Endothelial cell (in vitro differentiated cells): ENCODE measurements around the gene DNAAF8. TPM values are rescaled to one million over a fixed set of nuclear protein-coding genes. Genes with fewer than 3 reads are reported as not detected.

ENCODE experiments used
- DNase-seq: peaks from one replicate; pipeline ENCODE4 v3.0.0; 2021; ENCODE audit warnings: low spot score
- H3K27ac Mint-ChIP-seq: one replicate; pipeline ENCODE4 v1.8.0; 2021; ENCODE audit warnings: mixed read lengths, inconsistent platforms; ENCODE audit not compliant: unreplicated experiment
- H3K27me3 Mint-ChIP-seq: one replicate; pipeline ENCODE4 v1.8.0; 2021; ENCODE audit warnings: mild to moderate bottlenecking, moderate library complexity, mixed read lengths, inconsistent platforms; ENCODE audit not compliant: unreplicated experiment
- H3K36me3 Mint-ChIP-seq: one replicate; pipeline ENCODE4 v1.8.0; 2021; ENCODE audit warnings: mild to moderate bottlenecking, low read depth, mixed read lengths, inconsistent platforms; ENCODE audit not compliant: unreplicated experiment
- H3K4me1 Mint-ChIP-seq: one replicate; pipeline ENCODE4 v1.8.0; 2021; ENCODE audit warnings: mild to moderate bottlenecking, mixed read lengths, inconsistent platforms; ENCODE audit not compliant: unreplicated experiment
- H3K4me3 Mint-ChIP-seq: one replicate; pipeline ENCODE4 v1.8.0; 2021; ENCODE audit warnings: mild to moderate bottlenecking, mixed read lengths, inconsistent platforms; ENCODE audit not compliant: unreplicated experiment
- H3K9me3 Mint-ChIP-seq: one replicate; pipeline ENCODE4 v1.8.0; 2021; ENCODE audit warnings: mixed read lengths, inconsistent platforms; ENCODE audit not compliant: unreplicated experiment
- CTCF ChIP-seq: fragments of 200-600 bp; sonication (generic); IDR thresholded peaks from one replicate; pipeline ENCODE4 v1.5.0; 2021; ENCODE audit warnings: antibody characterized with exemption; ENCODE audit not compliant: unreplicated experiment
- total RNA-seq: library from RNA; stranded (reverse); fragmentation: NEBNext Ultra II Directional; extraction: Animal tissue kit (Norgen Biotek cat#: 25700); gene quantifications from one replicate; pipeline ENCODE4 v1.2.1, GENCODE V29; 2021; ENCODE audit not compliant: unreplicated experiment

The DNAAF8 gene
- total RNA-seq, 1 donor from 2014 or later = 0.18 TPM

DNA sequence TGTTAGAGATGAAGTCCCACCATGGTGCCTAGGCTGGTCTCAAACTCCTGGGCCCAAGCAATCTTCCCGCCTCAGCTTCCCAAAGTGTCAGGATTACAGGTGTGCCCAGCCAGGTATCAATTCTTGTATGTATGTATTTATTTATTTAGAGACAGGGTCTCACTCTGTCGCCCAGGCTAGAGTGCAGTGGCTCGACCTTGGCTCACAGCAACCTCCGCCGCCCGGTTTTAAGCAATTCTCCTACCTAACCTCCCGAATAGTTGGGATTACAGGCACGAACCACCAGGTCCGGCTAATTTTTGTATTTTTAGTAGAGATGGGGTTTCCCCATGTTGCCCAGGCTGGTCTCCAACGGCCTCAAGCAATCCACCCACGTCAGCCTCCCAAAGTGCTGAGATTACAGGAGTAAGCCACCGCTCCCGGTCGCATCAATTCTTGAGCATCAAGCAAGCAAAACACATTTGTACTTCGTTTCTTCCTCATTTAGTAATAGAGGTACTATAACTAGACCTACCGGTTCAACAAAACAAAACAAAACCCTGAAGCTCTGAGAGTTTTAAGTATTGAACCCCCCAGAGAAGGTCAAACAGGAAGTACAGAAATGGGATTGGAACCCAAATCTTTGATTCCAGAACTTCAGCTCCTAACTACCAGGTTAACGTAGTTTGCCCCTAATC is 33.7 kb downstream of the DNAAF8 start:
- H3K4me3 Mint-ChIP-seq = peak overlapping the region; percentile 88
- H3K9me3 Mint-ChIP-seq = no peaks in the 10 kb centered on the region
- TF ChIP-seq CTCF = no peak
- peak overlapping the region; percentile 94 for H3K27ac Mint-ChIP-seq
- peaks cover 15% of the 10 kb centered on the region for H3K4me1 Mint-ChIP-seq
- H3K27me3 Mint-ChIP-seq = peaks cover 6% of the 10 kb centered on the region
- no peak for DNase-seq
- peaks cover 13% of the 10 kb centered on the region for H3K36me3 Mint-ChIP-seq

DNA sequence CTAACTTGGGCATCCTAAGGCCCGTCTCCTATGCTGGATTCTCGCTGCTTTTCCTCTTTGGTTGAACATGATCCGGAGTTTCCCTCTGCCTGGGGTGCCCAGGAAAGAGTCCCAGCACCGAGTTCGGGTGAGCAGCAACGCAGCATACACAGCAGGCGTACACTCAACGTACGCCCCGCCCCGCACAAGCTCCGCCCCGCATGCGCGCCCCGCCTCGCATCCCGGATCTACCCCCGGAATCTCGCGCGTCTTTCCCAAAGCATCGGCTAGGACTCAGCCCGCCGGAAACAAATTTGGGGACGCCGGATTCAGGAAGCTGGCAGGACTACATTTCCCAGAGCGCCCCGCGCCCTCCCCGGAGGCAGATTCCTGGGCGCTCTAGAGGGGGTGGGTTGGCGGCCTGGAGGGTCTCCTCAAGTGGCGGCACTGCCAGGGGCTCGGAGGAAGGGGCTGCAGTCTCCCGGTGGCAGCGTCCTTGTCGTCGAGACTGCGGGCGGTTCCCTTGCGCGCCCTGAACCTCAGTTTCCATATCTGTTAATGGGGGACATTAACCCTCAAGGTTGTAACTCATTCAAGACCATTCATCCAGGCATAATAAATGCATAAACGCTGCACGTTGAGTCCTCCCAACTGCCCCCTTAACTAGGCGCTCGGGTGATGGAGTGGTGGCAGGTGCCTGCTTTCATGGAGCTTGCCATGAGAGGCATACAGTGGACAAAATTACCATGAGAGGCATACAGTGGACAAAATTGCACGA is 34.4 kb downstream of the DNAAF8 start:
- TF ChIP-seq CTCF = no peak
- peaks cover 7% of the 10 kb centered on the region for H3K36me3 Mint-ChIP-seq
- H3K27ac Mint-ChIP-seq = peak overlapping the region; percentile 94
- peaks cover 6% of the 10 kb centered on the region for H3K27me3 Mint-ChIP-seq
- peaks cover 15% of the 10 kb centered on the region for H3K4me1 Mint-ChIP-seq
- H3K4me3 Mint-ChIP-seq = peak overlapping the region; percentile 88
- no peaks in the 10 kb centered on the region for H3K9me3 Mint-ChIP-seq
- DNase-seq = peak; percentile 100

- Mint-ChIP-seq H3K4me1 (peaks cover 15% of the 10 kb centered on the region), H3K27ac (no peak overlapping the region), H3K9me3 (no peaks in the 10 kb centered on the region), H3K36me3 (peaks cover 4% of the 10 kb centered on the region), H3K4me3 (peak overlapping the region; percentile 88), H3K27me3 (peaks cover 7% of the 10 kb centered on the region)
- no peak for TF ChIP-seq CTCF
- no peak for DNase-seq
These were observed 34.9 kb downstream of the DNAAF8 start for GRCh38 chr16:4769306-4769638.

- peaks cover 1% of the 10 kb centered on the region for H3K27me3 Mint-ChIP-seq
- TF ChIP-seq CTCF = no peak
- peaks cover 7% of the 10 kb centered on the region for H3K4me1 Mint-ChIP-seq
- no peak for DNase-seq
- peaks cover 4% of the 10 kb centered on the region for H3K36me3 Mint-ChIP-seq
- no peak overlapping the region for H3K4me3 Mint-ChIP-seq
- no peak overlapping the region for H3K27ac Mint-ChIP-seq
- H3K9me3 Mint-ChIP-seq = no peaks in the 10 kb centered on the region
These were observed 37.3 kb downstream of the DNAAF8 start for GRCh38 chr16:4771646-4772045.

DNA sequence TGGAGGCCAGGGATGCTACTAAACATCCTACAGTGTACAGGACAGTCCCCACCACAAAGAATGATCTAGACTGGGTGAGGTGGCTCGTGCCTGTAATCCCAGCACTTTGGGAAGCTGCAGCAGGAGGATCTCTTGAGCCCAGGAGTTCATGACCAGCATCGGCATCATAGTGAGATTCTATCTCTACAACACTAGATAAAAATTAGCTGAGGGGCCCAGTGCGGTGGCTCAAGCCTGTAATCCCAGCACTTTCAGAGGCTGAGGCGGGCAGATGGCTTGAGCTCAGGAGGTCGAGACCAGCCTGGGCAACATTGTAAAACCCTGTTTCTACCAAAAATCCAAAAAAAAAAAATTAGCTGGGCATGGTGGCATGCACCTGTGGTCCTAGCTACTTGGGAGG is 38.0 kb downstream of the DNAAF8 start:
- H3K36me3 Mint-ChIP-seq = peaks cover 4% of the 10 kb centered on the region
- H3K4me3 Mint-ChIP-seq = no peak overlapping the region
- DNase-seq = no peak
- peaks cover 1% of the 10 kb centered on the region for H3K27me3 Mint-ChIP-seq
- no peak for TF ChIP-seq CTCF
- no peaks in the 10 kb centered on the region for H3K9me3 Mint-ChIP-seq
- H3K4me1 Mint-ChIP-seq = peaks cover 7% of the 10 kb centered on the region
- no peak overlapping the region for H3K27ac Mint-ChIP-seq
